KMS-11 (cell line): ENCODE measurements around the gene TEAD1.

ENCODE experiments used
- H2AFZ ChIP-seq: fragments of 200-600 bp; sonication (generic); 2 replicates; pipeline ENCODE4 v1.6.1; 2016; ENCODE audit warnings: antibody characterized with exemption, mixed run types, low read depth
- H3K27ac ChIP-seq: fragments of 200-600 bp; sonication (generic); 2 replicates; pipeline ENCODE4 v1.6.1; 2016; ENCODE audit warnings: mild to moderate bottlenecking, mixed run types
- H3K27me3 ChIP-seq: fragments of 200-600 bp; sonication (generic); 2 replicates; pipeline ENCODE4 v1.6.1; 2017; ENCODE audit warnings: mild to moderate bottlenecking, low read depth, mixed run types, moderate library complexity; ENCODE audit not compliant: insufficient read depth
- H3K36me3 ChIP-seq: fragments of 200-600 bp; sonication (generic); 2 replicates; pipeline ENCODE4 v1.6.1; 2017; ENCODE audit warnings: mild to moderate bottlenecking, mixed run types; ENCODE audit not compliant: insufficient read depth
- H3K4me1 ChIP-seq: fragments of 200-600 bp; sonication (generic); 2 replicates; pipeline ENCODE4 v1.6.1; 2016; ENCODE audit warnings: mild to moderate bottlenecking, low read depth, mixed run types; ENCODE audit not compliant: poor library complexity, severe bottlenecking
- H3K4me2 ChIP-seq: fragments of 200-600 bp; sonication (generic); 2 replicates; pipeline ENCODE4 v1.7.0; 2016; ENCODE audit warnings: mild to moderate bottlenecking, mixed run types
- H3K4me3 ChIP-seq: fragments of 200-600 bp; sonication (generic); IDR thresholded peaks from 2 replicates; pipeline ENCODE4 v1.6.1; 2017; ENCODE audit warnings: low read depth, low read length, mixed read lengths; ENCODE audit not compliant: insufficient read depth
- H3K79me2 ChIP-seq: fragments of 200-600 bp; sonication (generic); 2 replicates; pipeline ENCODE4 v1.6.1; 2016; ENCODE audit warnings: low read depth, mixed run types; ENCODE audit not compliant: insufficient read depth
- H3K9ac ChIP-seq: fragments of 200-600 bp; sonication (generic); 2 replicates; pipeline ENCODE4 v1.6.1; 2016; ENCODE audit warnings: mild to moderate bottlenecking, mixed run types
- H4K20me1 ChIP-seq: fragments of 200-600 bp; sonication (generic); 2 replicates; pipeline ENCODE4 v1.6.1; 2016; ENCODE audit warnings: mild to moderate bottlenecking, mixed run types; ENCODE audit not compliant: insufficient read depth
- TF ChIP-seq, protein P1 (sequence below): fragments of 200-600 bp; sonication (generic); conservative IDR thresholded peaks from 2 replicates; pipeline ENCODE4 v1.6.1; 2017; ENCODE audit warnings: low read depth, mild to moderate bottlenecking, antibody characterized with exemption, low read length, moderate library complexity, mixed read lengths

TEAD1 gene

DNA sequence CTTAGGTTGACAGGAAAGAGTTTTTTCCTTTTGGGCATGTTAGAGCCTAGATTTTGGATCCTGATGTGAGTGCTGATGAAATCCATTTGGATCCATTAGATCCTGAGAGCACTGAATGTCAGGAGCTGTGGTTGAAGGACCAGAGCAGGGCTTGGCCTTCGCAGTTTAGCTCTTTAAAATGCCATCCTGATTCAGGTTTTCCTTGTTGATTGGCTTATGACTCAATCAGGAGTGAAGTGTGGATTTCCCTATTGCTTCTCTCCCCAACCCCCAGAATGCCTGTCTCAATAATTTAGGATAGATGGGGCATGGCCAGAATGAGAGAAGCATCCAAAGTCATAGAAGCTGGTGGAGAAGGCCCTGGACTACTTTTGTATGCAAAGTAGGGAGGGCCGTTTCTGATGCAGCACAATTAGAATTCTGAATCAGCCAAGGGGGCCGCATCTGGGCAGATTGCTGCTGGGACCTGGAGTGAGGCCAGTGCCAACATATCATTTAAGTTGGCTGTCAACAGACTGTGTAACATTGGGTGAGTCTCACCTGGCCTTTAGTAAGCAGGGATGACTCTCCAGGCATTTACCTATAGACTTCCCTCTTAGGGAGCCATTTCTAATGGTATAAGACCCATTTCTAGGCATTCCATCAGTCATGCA is 80.5 kb downstream of the TEAD1 start:
- Histone ChIP-seq H3K36me3 (no peaks in the 10 kb centered on the region), H3K4me3 (no peak overlapping the region), H3K4me2 (no peak overlapping the region), H4K20me1 (peaks cover 15% of the 10 kb centered on the region; the same call in 1 of the 2 replicates), H2AFZ (no peak overlapping the region), H3K4me1 (peaks cover 29% of the 10 kb centered on the region), H3K27ac (no peak overlapping the region), H3K79me2 (peaks cover 94% of the 10 kb centered on the region), H3K27me3 (no peaks in the 10 kb centered on the region; the same call in 1 of the 2 replicates), H3K9ac (no peak overlapping the region)
- TF ChIP-seq, protein P1, sequence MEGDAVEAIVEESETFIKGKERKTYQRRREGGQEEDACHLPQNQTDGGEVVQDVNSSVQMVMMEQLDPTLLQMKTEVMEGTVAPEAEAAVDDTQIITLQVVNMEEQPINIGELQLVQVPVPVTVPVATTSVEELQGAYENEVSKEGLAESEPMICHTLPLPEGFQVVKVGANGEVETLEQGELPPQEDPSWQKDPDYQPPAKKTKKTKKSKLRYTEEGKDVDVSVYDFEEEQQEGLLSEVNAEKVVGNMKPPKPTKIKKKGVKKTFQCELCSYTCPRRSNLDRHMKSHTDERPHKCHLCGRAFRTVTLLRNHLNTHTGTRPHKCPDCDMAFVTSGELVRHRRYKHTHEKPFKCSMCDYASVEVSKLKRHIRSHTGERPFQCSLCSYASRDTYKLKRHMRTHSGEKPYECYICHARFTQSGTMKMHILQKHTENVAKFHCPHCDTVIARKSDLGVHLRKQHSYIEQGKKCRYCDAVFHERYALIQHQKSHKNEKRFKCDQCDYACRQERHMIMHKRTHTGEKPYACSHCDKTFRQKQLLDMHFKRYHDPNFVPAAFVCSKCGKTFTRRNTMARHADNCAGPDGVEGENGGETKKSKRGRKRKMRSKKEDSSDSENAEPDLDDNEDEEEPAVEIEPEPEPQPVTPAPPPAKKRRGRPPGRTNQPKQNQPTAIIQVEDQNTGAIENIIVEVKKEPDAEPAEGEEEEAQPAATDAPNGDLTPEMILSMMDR = no peak

DNA sequence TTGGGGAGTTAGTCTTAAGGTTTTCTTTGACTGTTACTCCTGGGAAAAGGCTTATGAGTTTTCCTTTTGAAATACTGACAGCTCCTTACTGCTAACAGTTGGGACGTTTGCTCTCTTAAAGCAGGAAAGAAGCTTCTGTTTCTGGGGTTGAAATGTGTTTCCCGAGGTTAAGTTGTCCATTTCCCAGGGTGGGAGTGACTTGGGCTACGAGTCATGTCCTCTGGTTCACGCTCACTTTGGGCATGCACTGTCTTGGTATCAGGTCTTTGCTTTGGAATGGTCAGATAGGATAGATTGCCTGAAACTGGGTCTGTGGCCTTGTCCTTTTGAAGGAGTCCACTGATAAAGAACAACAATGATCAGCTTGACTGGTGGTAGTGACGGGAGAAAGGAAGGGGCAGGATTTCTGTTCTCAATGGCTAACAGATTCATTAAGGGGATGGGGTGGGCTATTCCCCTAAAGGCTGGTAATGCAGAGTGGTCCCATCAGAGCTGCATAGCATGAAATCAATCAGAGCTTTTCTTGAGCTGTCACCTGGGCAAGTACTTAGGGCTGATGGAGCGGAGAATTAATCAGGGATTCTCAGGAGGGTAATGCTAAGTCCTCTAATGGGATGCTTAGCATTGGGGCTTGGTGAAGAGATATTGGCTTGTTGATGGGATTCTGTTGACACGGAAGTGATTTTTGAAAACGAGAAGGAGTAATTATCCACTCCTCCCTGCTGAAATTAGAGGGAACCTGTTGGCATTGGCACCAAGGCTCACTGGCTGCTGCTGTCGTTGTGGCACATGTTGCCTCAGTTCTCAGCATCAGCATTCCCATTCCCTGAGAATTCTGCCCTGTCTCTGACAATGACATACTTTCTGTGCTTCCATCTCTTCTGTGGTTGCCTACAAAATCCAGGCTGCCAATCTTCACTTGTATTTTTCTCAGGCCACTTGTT is 81.6 kb downstream of the TEAD1 start:
- Histone ChIP-seq H3K27me3 (no peaks in the 10 kb centered on the region; the same call in 1 of the 2 replicates), H3K79me2 (peaks cover 93% of the 10 kb centered on the region), H3K4me2 (no peak overlapping the region), H4K20me1 (peaks cover 21% of the 10 kb centered on the region; the same call in 1 of the 2 replicates), H3K36me3 (no peaks in the 10 kb centered on the region), H2AFZ (no peak overlapping the region), H3K27ac (no peak overlapping the region), H3K4me1 (peaks cover 30% of the 10 kb centered on the region), H3K4me3 (no peak overlapping the region), H3K9ac (no peak overlapping the region)
- TF ChIP-seq, protein P1 = no peak

DNA sequence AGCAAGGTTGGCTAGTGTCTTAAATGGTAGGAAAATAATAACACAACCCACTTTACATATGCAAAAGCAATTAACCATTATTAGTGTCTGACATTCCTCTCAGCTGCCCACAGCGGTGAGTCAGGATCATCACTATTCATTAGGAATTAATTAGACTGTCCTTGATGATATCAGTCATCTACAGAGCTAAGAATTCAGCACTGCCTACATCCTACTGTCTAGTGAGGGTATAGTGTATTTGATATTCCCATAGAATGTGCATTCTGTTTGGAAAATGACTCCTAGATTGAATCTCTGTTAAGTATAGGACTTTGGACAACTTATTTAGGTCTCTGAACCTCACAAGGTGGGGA is 82.2 kb downstream of the TEAD1 start:
- H3K4me3 ChIP-seq = no peak overlapping the region
- H3K27me3 ChIP-seq = no peaks in the 10 kb centered on the region; the same call in 1 of the 2 replicates
- peaks cover 28% of the 10 kb centered on the region for H3K4me1 ChIP-seq
- H4K20me1 ChIP-seq = peaks cover 21% of the 10 kb centered on the region; the same call in 1 of the 2 replicates
- H3K9ac ChIP-seq = no peak overlapping the region
- H2AFZ ChIP-seq = no peak overlapping the region
- no peak overlapping the region for H3K27ac ChIP-seq
- peaks cover 93% of the 10 kb centered on the region for H3K79me2 ChIP-seq
- no peaks in the 10 kb centered on the region for H3K36me3 ChIP-seq
- H3K4me2 ChIP-seq = no peak overlapping the region
- TF ChIP-seq, protein P1 = no peak

DNA sequence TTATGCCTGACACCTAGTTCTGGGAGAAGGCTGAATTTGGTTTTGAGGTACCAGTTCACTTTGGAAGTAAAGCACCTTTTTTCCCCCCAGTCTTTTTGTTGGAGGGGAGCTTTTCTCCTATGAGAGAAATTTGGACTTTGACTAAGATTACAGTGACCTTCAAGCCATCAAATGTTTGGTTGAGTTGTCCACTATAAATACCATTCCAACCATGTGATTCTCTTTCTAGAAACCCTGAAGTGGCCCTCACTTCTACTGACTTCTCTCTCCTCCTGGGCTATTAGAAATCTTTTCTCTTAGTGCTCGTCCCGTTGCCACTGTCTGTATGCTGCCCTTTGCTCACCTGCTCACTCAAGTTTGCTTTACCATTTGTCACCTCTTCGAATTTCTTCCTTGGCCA is 82.6 kb downstream of the TEAD1 start:
- no peaks in the 10 kb centered on the region for H3K36me3 ChIP-seq
- no peak overlapping the region for H3K27ac ChIP-seq
- peaks cover 21% of the 10 kb centered on the region; the same call in 1 of the 2 replicates for H4K20me1 ChIP-seq
- H3K4me2 ChIP-seq = no peak overlapping the region
- H3K79me2 ChIP-seq = peaks cover 93% of the 10 kb centered on the region
- TF ChIP-seq, protein P1 = no peak
- H3K4me1 ChIP-seq = peaks cover 24% of the 10 kb centered on the region
- H3K9ac ChIP-seq = no peak overlapping the region
- no peak overlapping the region for H3K4me3 ChIP-seq
- H2AFZ ChIP-seq = no peak overlapping the region
- H3K27me3 ChIP-seq = no peaks in the 10 kb centered on the region; the same call in 1 of the 2 replicates
